GM12874 (cell line): ENCODE measurements around the gene CKAP2L.

Source experiments
- CTCF ChIP-seq: IDR thresholded peaks from 2 replicates; pipeline ENCODE4 v1.5.1; 2011; ENCODE audit warnings: low read depth, mild to moderate bottlenecking, control low read depth, low read length, moderate library complexity; ENCODE audit not compliant: insufficient read depth

The CKAP2L gene

GRCh38 chr2:112710956-112711750, 53.3 kb downstream of the CKAP2L start:
- no peak for TF ChIP-seq CTCF

- TF ChIP-seq CTCF: no peak
Measured at GRCh38 chr2:112709703-112710102, 54.7 kb downstream of the CKAP2L start.

DNA sequence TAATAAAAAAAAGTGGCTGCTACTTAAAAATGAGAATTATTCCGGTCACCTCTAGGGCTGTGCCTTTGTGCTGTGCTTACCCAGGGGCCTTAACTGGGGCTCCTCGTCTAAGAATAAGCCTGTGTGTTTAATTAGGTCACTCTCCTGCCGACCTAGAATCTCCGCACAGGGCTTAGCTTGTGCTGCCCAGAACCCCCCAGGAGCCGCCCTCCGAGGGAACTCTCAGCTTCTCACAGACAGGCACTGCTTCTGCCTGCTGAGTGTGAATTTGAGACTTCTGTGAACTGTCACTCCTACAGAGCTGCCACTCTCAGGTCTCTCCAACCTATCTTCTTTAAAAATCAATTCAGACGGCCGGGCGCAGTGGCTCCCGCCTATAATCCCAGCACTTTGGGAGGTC, 55.4 kb downstream of the CKAP2L start:
- TF ChIP-seq CTCF: no peak

DNA sequence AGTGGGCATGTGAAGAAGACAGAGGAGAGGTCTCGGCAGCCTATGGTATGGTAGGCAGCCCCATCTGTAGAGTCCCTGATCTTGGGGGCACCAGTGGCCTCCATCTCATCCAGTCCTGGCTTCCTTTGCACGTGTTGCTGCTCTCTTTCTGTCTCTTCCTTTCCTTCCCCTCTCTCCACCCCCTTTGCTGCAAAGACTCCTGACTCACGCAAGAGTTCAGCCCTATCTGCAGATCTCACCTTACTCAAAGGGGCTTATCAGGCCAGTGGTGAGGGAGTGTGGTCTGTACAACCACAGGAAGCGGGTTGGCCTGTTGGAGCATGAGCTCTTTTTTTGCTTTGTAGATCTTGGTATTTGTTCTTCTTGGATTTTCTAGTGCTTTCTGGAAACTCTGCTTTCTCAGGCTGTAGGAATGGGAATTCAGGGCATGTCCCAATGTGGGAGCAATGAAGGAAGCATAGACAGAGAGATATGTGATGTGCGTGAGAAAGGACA, 58.2 kb downstream of the CKAP2L start:
- TF ChIP-seq CTCF: no peak

GRCh38 chr2:112705575-112705974, 58.8 kb downstream of the CKAP2L start:
- no peak for TF ChIP-seq CTCF

DNA sequence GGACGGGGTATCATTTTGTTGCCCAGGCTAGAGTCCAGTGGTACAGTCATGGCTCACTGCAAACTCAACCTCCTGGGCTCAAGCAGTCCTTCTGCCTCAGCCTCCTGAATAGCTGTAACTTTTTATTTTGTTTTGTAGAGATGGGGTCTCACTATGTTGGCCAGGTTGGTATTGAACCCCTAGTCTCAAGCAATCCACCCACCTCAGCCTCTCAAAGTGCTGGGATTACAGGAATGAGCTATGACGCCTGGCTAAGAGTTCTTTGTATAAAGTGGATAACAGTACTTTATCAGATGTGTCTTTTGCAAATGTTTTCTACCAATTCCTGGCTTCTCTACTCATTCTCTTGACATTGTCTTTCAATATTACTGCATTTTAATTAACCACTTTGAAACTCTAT, 60.7 kb downstream of the CKAP2L start:
- no peak for TF ChIP-seq CTCF

DNA sequence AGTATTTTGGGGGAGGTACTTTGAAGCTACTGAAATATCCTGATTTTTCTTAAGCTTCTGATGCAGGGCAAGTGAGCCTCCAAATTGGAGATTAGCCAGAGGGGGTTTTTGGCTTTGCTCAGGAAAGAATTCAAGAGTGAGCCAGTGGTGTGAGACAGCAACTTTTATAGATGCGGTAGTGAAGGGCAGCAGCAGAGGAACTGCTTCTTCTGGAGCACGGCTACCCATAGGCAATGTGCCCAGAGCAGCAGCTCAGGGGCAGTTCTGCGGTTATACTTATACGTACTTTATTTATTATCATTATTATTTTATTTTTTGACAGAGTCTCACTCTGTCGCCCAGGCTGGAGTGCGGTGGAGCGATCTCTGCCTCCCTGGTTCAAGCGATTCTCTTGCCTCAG, 63.4 kb downstream of the CKAP2L start:
- no peak for TF ChIP-seq CTCF
